GM18873 (cell line): ENCODE results near the gene PRDX5.
"Not testable (repeated sequence)": the region's sequence is repeated elsewhere in the genome, so short reads cannot be mapped to it uniquely, and the experiment has no call there.

Experiments
- ATAC-seq: cut with Tn5 transposase; IDR thresholded peaks from one replicate; pipeline ENCODE4 v1.9.1; 2021; ENCODE audit warnings: mild to moderate bottlenecking, moderate library complexity, moderate number of reproducible peaks; ENCODE audit not compliant: unreplicated experiment, low FRiP score

The PRDX5 gene

DNA sequence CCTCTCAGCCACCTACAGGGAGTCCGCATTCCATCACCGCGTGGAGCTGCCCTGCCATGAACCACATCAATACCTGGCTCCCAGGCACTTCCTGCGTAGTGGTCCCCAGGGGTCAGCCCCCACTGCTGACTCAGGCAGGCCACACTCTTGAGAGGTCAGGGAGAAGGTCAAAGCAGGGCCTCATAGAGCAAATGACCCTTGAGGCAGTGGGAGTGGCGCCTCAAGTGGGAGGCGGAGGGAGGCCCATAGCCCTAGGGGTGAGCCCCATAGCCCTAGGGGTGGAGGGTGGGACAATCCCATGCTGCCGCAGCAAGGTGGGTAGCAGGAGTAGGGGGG is 5.0 kb downstream of the PRDX5 start:
- ATAC-seq: no peak

DNA sequence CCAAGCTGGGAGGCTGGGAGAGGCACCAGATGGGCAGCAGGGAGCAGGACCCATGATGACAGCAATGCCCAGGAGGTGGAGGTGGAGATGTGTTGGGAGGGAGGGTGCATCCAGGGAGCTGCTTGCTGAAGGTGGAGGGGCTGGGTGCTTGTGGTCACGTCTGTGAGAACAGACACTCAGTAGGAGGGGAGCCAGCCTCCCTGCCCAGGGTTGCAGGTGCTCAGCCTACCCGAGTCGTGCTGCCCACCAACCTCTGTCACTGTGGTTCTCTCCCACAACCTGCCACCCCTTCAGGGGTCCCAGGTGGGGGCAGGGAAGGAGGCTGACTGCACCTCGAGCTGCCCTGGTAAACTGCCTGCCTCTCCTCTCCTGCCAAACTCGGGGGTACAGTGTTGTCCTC is 5.5 kb downstream of the PRDX5 start:
- no peak for ATAC-seq

DNA sequence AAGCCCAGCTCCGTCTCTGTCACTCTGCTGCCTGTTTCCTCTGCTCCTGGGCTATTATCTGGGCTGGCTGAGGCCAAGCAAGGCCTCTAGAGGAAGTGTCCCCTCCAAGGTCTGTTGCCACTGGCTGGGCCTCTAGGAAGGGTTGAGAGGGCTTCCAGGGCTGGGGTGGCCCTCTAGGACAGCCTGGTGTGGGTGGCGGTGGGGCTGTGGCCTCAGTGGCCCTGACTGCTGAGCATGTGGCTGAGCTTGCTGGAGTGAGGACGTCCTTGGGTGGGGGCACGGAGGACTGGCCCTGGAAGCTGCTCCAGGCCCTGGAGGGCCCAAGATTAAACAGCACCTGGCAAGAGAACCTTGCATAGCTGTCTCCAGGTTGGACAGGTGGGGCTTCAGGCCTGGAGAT is 6.1 kb downstream of the PRDX5 start:
- ATAC-seq: not testable (repeated sequence)

- ATAC-seq: no peak
These were observed 7.0 kb downstream of the PRDX5 start for GRCh38 chr11:64324692-64325469.

- no peak for ATAC-seq
These were observed 9.5 kb downstream of the PRDX5 start for GRCh38 chr11:64327375-64327774.

- ATAC-seq: no peak
These were observed 10.1 kb downstream of the PRDX5 start for GRCh38 chr11:64327993-64328392.

- no peak for ATAC-seq
These were observed 13.0 kb downstream of the PRDX5 start for GRCh38 chr11:64330888-64331287.

GRCh38 chr11:64331569-64332371 is 13.8 kb downstream of the PRDX5 start:
- ATAC-seq: peak; percentile 49

GRCh38 chr11:64333556-64333955 is 15.6 kb downstream of the PRDX5 start:
- no peak for ATAC-seq

DNA sequence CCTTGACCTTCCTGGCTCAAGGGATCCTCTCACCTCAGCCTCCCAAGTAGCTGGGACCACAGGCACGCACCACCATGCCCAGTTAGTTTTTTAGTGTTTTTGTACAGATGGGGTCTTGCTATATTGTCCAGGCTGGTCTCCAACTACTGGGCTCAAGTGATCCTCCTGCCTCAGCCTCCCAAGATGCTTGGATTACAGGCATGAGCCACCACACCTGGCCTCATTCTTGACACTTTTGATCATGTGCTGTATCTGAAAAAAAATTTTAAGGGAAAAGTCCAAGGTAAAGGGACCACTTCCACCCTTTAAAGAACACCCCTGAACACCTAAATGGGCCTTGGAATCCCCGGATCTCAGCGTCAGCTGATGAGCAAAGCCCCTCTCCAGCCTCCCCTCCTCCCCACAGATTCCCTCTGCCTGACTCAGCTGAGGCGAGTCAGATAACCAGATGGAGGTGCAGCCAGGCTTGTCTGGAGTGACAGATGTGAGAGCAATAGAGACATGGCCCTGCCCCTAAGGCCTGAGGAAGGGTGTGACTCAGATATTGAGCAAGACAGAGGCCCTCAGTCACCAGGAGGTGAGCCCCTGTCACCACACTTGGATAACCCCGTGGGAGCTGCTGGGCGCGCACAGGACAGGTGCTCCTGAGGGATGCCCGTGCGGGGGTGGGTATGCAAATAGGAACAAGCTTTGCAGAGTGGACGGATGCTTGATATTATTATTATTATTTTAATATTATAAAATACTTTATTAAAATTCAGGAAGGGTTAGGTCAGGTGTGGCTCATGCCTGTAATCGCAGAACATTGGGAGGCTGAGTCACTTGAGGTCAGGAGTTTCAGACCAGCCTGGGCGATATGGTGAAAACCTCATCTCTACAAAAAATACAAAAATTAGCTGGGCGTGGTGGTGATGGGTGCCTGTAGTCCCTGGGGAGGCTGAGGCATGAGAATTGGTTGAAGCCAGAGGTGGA is 17.1 kb downstream of the PRDX5 start:
- peak; percentile 76 for ATAC-seq

DNA sequence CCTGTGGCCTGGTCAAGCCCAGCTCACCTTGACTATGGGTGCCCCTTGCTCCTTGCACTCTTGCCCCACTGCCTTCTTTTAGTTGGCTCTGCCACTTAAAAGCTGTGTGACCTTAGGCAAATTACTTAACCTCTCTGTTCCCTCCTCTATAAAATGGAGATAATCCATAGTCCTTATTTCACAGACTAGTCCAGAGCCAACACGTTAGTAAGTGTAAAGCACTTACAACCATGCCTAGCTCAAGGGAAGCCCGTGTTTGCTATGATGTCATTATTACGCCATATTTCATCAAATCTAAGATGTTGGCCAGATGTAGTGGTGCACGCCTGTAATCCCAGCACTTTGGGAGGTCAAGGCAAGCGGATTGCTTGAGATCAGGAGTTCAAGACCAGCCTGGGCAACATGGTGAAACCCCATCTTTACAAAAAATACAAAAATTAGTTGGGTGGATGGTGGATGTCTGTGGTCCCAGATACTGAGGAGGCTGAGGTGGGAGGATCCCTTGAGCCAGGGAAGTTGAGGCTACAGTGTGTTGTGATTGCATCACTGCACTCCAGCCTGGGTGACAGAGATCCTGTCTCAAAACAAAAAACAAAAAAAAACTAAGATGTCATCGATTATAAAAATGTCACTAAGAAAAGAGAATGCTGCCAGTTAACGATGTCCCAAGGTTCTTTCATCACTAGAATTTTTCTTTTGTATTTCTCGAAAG is 19.8 kb downstream of the PRDX5 start:
- ATAC-seq: no peak

- no peak for ATAC-seq
These were observed 20.8 kb downstream of the PRDX5 start for GRCh38 chr11:64338716-64339115.

GRCh38 chr11:64339286-64339685 is 21.4 kb downstream of the PRDX5 start:
- ATAC-seq: no peak

GRCh38 chr11:64339754-64340408 is 22.0 kb downstream of the PRDX5 start, which contains the start of gene CCDC88B:
CCDC88B (plus strand) TSS chr11:64340204; CDS start chr11:64340267, 63 bp downstream.
- no peak for ATAC-seq

GRCh38 chr11:64340671-64341335 is 22.9 kb downstream of the PRDX5 start:
- ATAC-seq: no peak

DNA sequence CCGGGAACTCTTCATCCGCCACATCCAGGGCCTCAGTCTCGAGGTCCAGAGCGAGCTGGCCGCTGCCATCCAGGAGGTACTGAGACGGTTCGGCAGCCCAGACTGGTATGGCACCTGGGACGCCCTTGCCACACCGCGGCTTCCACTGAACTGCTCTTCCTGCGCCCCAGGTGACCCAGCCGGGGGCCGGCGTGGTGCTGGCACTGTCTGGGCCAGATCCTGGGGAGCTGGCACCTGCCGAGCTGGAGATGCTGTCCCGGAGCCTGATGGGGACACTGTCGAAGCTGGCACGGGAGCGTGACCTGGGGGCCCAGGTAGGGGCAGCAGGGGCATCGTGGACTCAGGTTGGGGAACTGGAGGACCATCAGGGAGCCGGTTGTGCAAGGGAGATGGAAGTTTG is 23.5 kb downstream of the PRDX5 start:
- no peak for ATAC-seq

GRCh38 chr11:64341851-64342791 is 24.2 kb downstream of the PRDX5 start:
- ATAC-seq: no peak
